ENCODE data around the gene SDR42E2.
"Not testable (repeated sequence)": the region's sequence is repeated elsewhere in the genome, so short reads cannot be mapped to it uniquely, and the experiment has no call there.

Gene SDR42E2

GRCh38 chr16:22191532-22192260 is 29.4 kb downstream of the SDR42E2 start:
- H3K36me3 Mint-ChIP-seq, result peaks cover 13% of the 10 kb centered on the region
- peak overlapping the region; percentile 86 for H3K4me3 Mint-ChIP-seq
- H3K9me3 Mint-ChIP-seq, result no peaks in the 10 kb centered on the region
- CTCF ChIA-PET, result interaction anchor here (0.8 to 9.2 kb wide), 2 partner anchors 12 to 107 kb away, joined by 3 to 115 read pairs; partner anchors contain the start of gene POLR3E
- peaks cover 10% of the 10 kb centered on the region for H3K27me3 Mint-ChIP-seq
- peak; percentile 66 for DNase-seq
- H3K27ac Mint-ChIP-seq, result peak overlapping the region; percentile 100
- peaks cover 64% of the 10 kb centered on the region for H3K4me1 Mint-ChIP-seq

- Mint-ChIP-seq H3K27ac (peak overlapping the region; percentile 100), H3K36me3 (peaks cover 13% of the 10 kb centered on the region), H3K9me3 (no peaks in the 10 kb centered on the region), H3K4me1 (peaks cover 68% of the 10 kb centered on the region), H3K4me3 (peak overlapping the region; percentile 86), H3K27me3 (peaks cover 14% of the 10 kb centered on the region)
- peak; percentile 89 for DNase-seq
- CTCF ChIA-PET, result interaction anchor here (0.6 to 9.2 kb wide), 3 partner anchors 11 to 106 kb away, joined by 3 to 115 read pairs (median 5); partner anchors contain the start of gene POLR3E
Measured at GRCh38 chr16:22192261-22193062, 30.2 kb downstream of the SDR42E2 start.

DNA sequence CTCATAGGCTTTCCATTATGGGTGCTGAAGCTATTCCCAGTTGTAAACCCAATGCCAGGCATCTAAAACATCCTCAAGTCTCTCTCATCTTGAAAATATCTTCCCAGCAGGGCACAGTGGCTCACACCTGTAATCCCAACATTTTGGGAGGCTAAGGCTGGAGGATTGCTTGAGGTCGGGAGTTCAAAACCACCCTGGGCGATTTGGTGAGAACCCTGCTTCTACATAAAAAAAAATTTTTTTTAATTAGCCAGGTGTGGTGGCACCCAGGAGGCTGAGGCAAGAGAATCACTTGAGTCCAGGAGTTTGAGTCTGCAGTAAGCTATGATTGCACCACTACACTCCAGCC is 30.7 kb downstream of the SDR42E2 start:
- H3K4me3 Mint-ChIP-seq, result no peak overlapping the region
- no peak for DNase-seq
- no peaks in the 10 kb centered on the region for H3K9me3 Mint-ChIP-seq
- peaks cover 13% of the 10 kb centered on the region for H3K36me3 Mint-ChIP-seq
- peak overlapping the region; percentile 100 for H3K27ac Mint-ChIP-seq
- H3K4me1 Mint-ChIP-seq, result peaks cover 68% of the 10 kb centered on the region
- H3K27me3 Mint-ChIP-seq, result peaks cover 15% of the 10 kb centered on the region
- CTCF ChIA-PET, result interaction anchor here (0.6 to 9.2 kb wide), 2 partner anchors 94 to 106 kb away, joined by 5 to 115 read pairs; partner anchors contain the start of gene POLR3E

- Mint-ChIP-seq H3K4me3 (peak overlapping the region; percentile 81), H3K36me3 (peaks cover 13% of the 10 kb centered on the region), H3K27ac (peak overlapping the region; percentile 95), H3K4me1 (peaks cover 58% of the 10 kb centered on the region), H3K9me3 (no peaks in the 10 kb centered on the region), H3K27me3 (peaks cover 15% of the 10 kb centered on the region)
- DNase-seq, result peak; percentile 21
- CTCF ChIA-PET, result interaction anchor here (0.6 to 9.2 kb wide), 3 partner anchors 11 to 894 kb away, joined by 4 to 115 read pairs (median 19); partner anchors contain the start of genes EEF2K and POLR3E
Measured at GRCh38 chr16:22194707-22195444, 32.6 kb downstream of the SDR42E2 start.

DNA sequence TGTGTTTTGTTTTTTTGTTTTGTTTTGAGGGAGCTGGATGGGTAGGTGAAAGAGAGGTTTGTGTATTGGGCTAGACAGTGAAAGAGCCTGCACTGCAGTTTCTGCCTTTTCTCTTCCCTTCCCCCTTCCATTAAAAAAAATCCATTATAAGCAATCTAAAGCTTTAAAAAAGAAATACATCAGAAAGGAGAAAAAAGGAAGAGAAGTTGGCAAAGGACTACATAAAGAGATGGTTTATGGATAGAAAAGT is 33.1 kb downstream of the SDR42E2 start:
- Mint-ChIP-seq H3K4me3 (peak overlapping the region; percentile 81), H3K9me3 (no peaks in the 10 kb centered on the region), H3K4me1 (peaks cover 57% of the 10 kb centered on the region), H3K27me3 (peaks cover 15% of the 10 kb centered on the region), H3K36me3 (peaks cover 13% of the 10 kb centered on the region), H3K27ac (peak overlapping the region; percentile 95)
- DNase-seq, result no peak
- CTCF ChIA-PET, result interaction anchor here (0.6 to 9.2 kb wide), 3 partner anchors 11 to 895 kb away, joined by 4 to 115 read pairs (median 19); partner anchors contain the start of genes EEF2K and POLR3E

GRCh38 chr16:22195695-22196558 is 33.6 kb downstream of the SDR42E2 start:
- DNase-seq, result peak; percentile 92
- peak overlapping the region; percentile 81 for H3K4me3 Mint-ChIP-seq
- H3K4me1 Mint-ChIP-seq, result peaks cover 57% of the 10 kb centered on the region
- no peaks in the 10 kb centered on the region for H3K9me3 Mint-ChIP-seq
- peaks cover 15% of the 10 kb centered on the region for H3K27me3 Mint-ChIP-seq
- H3K36me3 Mint-ChIP-seq, result peaks cover 13% of the 10 kb centered on the region
- H3K27ac Mint-ChIP-seq, result peak overlapping the region; percentile 95
- CTCF ChIA-PET, result interaction anchor here (0.7 to 9.2 kb wide), 5 partner anchors 10 to 103 kb away, joined by 3 to 115 read pairs (median 4); partner anchors contain the start of genes EEF2K and POLR3E

DNA sequence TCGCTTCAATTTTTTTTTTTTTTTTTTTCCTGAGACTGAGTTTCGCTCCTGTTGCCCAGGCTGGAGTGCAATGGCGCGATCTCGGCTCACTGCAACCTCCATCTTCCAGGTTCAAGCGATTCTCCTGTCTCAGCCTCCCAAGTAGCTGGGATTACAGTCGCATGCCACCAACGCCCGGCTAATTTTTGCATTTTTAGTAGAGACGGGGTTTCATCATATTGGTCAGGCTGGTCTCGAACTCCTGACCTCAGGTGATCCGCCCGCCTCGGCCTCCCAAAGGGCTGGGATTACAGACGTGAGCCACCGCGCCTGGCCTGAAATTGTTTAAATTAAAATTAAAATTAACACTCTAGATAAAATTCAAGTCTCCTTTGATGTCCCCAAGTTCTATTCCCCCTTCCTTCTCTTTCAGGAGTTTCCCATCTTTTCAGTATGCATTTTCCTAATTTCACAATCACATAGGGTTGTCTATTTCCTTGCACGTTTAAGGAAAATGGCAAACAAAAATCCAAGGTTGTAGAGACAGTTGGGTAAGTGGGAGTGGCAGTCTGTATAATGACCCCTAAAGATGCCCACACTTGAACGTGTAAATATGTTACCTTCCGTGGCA is 34.4 kb downstream of the SDR42E2 start:
- Mint-ChIP-seq H3K4me1 (peaks cover 57% of the 10 kb centered on the region), H3K4me3 (peak overlapping the region; percentile 58), H3K36me3 (peaks cover 13% of the 10 kb centered on the region), H3K27ac (peak overlapping the region; percentile 33), H3K27me3 (peaks cover 15% of the 10 kb centered on the region)
- not testable (repeated sequence) for DNase-seq, H3K9me3 Mint-ChIP-seq
- CTCF ChIA-PET, result interaction anchor here (0.7 to 9.2 kb wide), 5 partner anchors 10 to 102 kb away, joined by 3 to 115 read pairs (median 4); partner anchors contain the start of genes EEF2K and POLR3E

DNA sequence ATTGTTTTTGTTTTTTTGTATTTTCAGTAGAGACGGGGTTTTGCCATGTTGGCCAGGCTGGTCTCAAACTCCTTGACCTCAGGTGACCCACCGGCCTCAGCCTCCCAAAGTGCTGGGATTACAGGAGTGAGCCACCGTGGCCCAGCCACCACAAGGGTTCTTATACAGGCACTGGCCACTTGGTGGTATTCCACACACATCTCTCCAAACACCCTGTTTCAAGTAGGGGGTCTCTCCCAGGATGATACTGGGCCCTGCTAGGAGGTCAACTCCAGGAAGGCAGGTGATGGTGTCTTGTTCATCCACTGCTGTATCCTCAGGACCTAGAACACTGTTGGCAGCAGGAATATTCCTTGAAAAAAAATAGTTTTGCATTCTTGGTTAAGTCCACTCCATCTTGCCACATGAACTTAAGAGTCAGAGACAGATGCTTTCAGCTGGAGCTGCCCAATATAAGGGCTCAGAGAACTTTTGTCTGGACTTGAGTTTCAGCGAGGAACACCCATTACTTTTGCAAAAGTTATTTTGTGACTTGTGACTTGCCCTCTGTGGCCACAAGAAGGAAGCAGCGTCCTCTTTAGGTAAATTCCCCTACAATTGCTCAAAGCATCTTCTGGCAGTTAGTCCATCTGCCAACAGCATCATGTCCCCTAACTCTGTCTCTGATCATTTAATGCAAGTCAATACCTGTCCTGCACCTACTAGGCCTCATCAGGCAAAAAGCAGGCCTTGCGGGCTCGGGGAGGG is 36.4 kb downstream of the SDR42E2 start:
- Mint-ChIP-seq H3K4me1 (peaks cover 42% of the 10 kb centered on the region), H3K27ac (no peak overlapping the region), H3K9me3 (no peaks in the 10 kb centered on the region), H3K4me3 (no peak overlapping the region), H3K36me3 (peaks cover 9% of the 10 kb centered on the region), H3K27me3 (peaks cover 15% of the 10 kb centered on the region)
- CTCF ChIA-PET, result interaction anchor here (0.8 to 9.2 kb wide), 2 partner anchors 9 to 100 kb away, joined by 3 to 115 read pairs; partner anchors contain the start of gene POLR3E
- no peak for DNase-seq

GRCh38 chr16:22202261-22202637 is 39.9 kb downstream of the SDR42E2 start:
- H3K27me3 Mint-ChIP-seq, result peaks cover 3% of the 10 kb centered on the region
- no peaks in the 10 kb centered on the region for H3K36me3 Mint-ChIP-seq
- CTCF ChIA-PET, result interaction anchor here (1.5 to 8.6 kb wide), 3 partner anchors 95 to 101 kb away, joined by 4 to 64 read pairs (median 57); partner anchors contain the start of gene POLR3E
- no peak overlapping the region for H3K4me3 Mint-ChIP-seq
- no peak for DNase-seq
- peaks cover 34% of the 10 kb centered on the region for H3K4me1 Mint-ChIP-seq
- H3K9me3 Mint-ChIP-seq, result no peaks in the 10 kb centered on the region
- H3K27ac Mint-ChIP-seq, result no peak overlapping the region

- CTCF ChIA-PET, result interaction anchor here (1.0 to 8.6 kb wide), 3 partner anchors 11 to 98 kb away, joined by 3 to 64 read pairs (median 57); partner anchors contain the start of gene POLR3E
- no peak for DNase-seq
- Mint-ChIP-seq H3K4me3 (no peak overlapping the region), H3K4me1 (peaks cover 40% of the 10 kb centered on the region), H3K36me3 (peaks cover 1% of the 10 kb centered on the region), H3K27ac (no peak overlapping the region), H3K27me3 (no peaks in the 10 kb centered on the region), H3K9me3 (no peaks in the 10 kb centered on the region)
Measured at GRCh38 chr16:22203091-22203490, 40.8 kb downstream of the SDR42E2 start.

DNA sequence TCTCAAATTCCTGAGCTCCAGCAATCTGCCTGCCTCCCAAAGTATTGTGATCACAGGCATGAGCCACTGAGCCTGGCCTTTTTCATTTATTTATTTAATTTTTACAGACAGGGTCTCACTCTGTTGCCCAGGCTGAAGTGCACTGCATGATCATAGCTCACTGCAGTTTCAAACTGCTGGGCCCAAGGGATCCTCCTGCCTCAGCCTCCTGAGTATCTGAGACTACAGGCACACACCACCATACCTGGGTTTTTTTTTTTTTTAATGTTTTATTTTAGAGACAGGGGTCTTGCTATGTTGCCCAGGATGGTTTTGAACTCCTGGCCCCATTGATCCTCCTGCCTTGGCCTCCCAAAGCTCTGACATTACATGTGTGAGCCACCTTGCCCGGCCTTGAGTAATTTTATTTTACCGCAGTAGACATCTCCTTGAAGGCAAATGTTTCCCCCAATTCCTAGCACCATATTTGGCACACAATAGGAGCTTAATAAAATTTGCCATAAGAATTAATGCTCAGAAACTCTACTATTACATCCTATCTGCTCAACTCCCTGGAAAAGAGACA is 41.9 kb downstream of the SDR42E2 start:
- peaks cover 38% of the 10 kb centered on the region for H3K4me1 Mint-ChIP-seq
- H3K27ac Mint-ChIP-seq, result no peak overlapping the region
- CTCF ChIA-PET, result interaction anchor here (1.4 to 8.6 kb wide), 4 partner anchors 61 to 114 kb away, joined by 4 to 64 read pairs (median 31); partner anchors contain the start of gene POLR3E
- no peaks in the 10 kb centered on the region for H3K27me3 Mint-ChIP-seq
- DNase-seq, result no peak
- no peaks in the 10 kb centered on the region for H3K9me3 Mint-ChIP-seq
- peaks cover 3% of the 10 kb centered on the region for H3K36me3 Mint-ChIP-seq
- no peak overlapping the region for H3K4me3 Mint-ChIP-seq

- Mint-ChIP-seq H3K27ac (peak overlapping the region; percentile 73), H3K9me3 (peaks cover 1% of the 10 kb centered on the region), H3K4me3 (peak overlapping the region; percentile 95), H3K4me1 (peaks cover 47% of the 10 kb centered on the region), H3K36me3 (peaks cover 9% of the 10 kb centered on the region), H3K27me3 (no peaks in the 10 kb centered on the region)
- DNase-seq, result no peak
- CTCF ChIA-PET, result interaction anchor here (0.6 to 8.6 kb wide), 10 partner anchors 10 to 874 kb away, joined by 3 to 64 read pairs (median 4); partner anchors contain the start of gene POLR3E
Measured at GRCh38 chr16:22205577-22206012, 43.3 kb downstream of the SDR42E2 start.

Measured in activated naive CD4-positive, alpha-beta T cell treated with anti-CD3 and anti-CD28 coated beads, Interleukin-2, amount 10 ng/mL, durations not matched to agents 7 days and 5 days (primary cell).